Natural killer cell treated with Interleukin-12 subunit alpha and Interleukin-12 subunit beta and Interleukin-15 and Interleukin-18, amount 100 ng/mL, for 72 hours (primary cell): ENCODE results near the gene XPOT. TPM values are rescaled to one million over a fixed set of nuclear protein-coding genes. Genes with fewer than 3 reads are reported as not detected.

Source experiments
- ATAC-seq, 2 donors: fragments of 150-1000 bp; cut with Tn5 transposase in 1 of 2; sonication (Bioruptor Pico), chemical (Tn5 transposase) in 1 of 2; 2 replicates each; pipeline ENCODE4 v1.10.0; 2021
- DNase-seq: peaks from one replicate; pipeline ENCODE4 v3.0.0; 2022; ENCODE audit warnings: low spot score
- H3K27ac Mint-ChIP-seq, 2 donors: 1 replicate in 1 of 2; 2 replicates in 1 of 2; pipeline ENCODE4 v1.8.0; 2022; ENCODE audit warnings: mixed read lengths in 2 of 2, mild to moderate bottlenecking in 1 of 2, moderate library complexity in 1 of 2
- H3K27me3 Mint-ChIP-seq, 2 donors: 1 replicate in 1 of 2; 2 replicates in 1 of 2; pipeline ENCODE4 v1.8.0; 2022; ENCODE audit warnings: mixed read lengths in 2 of 2
- H3K36me3 Mint-ChIP-seq: one replicate; pipeline ENCODE4 v1.8.0; 2022; ENCODE audit warnings: mixed read lengths
- H3K4me1 Mint-ChIP-seq, 2 donors: 1 replicate in 1 of 2; 2 replicates in 1 of 2; pipeline ENCODE4 v1.8.0; 2022; ENCODE audit warnings: low read depth in 2 of 2, mixed read lengths in 2 of 2, mild to moderate bottlenecking in 1 of 2
- H3K4me3 Mint-ChIP-seq: one replicate; pipeline ENCODE4 v1.8.0; 2022; ENCODE audit warnings: mixed read lengths
- H3K9me3 Mint-ChIP-seq: 2 replicates; pipeline ENCODE4 v1.8.0; 2022; ENCODE audit warnings: mixed read lengths
- total RNA-seq, 2 donors: library from RNA; stranded (reverse); gene quantifications; one replicate each; pipeline ENCODE4 v1.2.3, GENCODE V29; 2022

XPOT gene
- total RNA-seq, 2 donors from 2014 or later = 76.4 to 117 TPM

GRCh38 chr12:64402181-64402580 is 2.0 kb upstream of the XPOT start:
- DNase-seq (no peak), ATAC-seq (no peak)
- no peak overlapping the region for H3K4me3 Mint-ChIP-seq
- H3K9me3 Mint-ChIP-seq = no peaks in the 10 kb centered on the region
- no peak overlapping the region for H3K27ac Mint-ChIP-seq
- peaks cover 16 to 21% of the 10 kb centered on the region in 2 donors for H3K4me1 Mint-ChIP-seq
- no peaks in the 10 kb centered on the region for H3K36me3 Mint-ChIP-seq
- H3K27me3 Mint-ChIP-seq = peaks cover 0 to 6% of the 10 kb centered on the region in 2 donors

- H3K4me3 Mint-ChIP-seq = peak overlapping the region; percentile 97
- H3K4me1 Mint-ChIP-seq = peaks cover 19 to 26% of the 10 kb centered on the region in 2 donors
- DNase-seq (peak; percentile 74), ATAC-seq (peak; percentile 55)
- no peaks in the 10 kb centered on the region for H3K9me3 Mint-ChIP-seq
- H3K27ac Mint-ChIP-seq = peak overlapping the region; percentile 96 to 97
- peaks cover 0 to 6% of the 10 kb centered on the region in 2 donors for H3K27me3 Mint-ChIP-seq
- no peaks in the 10 kb centered on the region for H3K36me3 Mint-ChIP-seq
Measured at GRCh38 chr12:64404470-64405256, 471 bp downstream of the XPOT start.

- no peak overlapping the region for H3K27ac Mint-ChIP-seq
- ATAC-seq (no peak), DNase-seq (no peak)
- no peaks in the 10 kb centered on the region for H3K9me3 Mint-ChIP-seq
- H3K36me3 Mint-ChIP-seq = peaks cover 11% of the 10 kb centered on the region
- H3K4me1 Mint-ChIP-seq = peaks cover 15 to 18% of the 10 kb centered on the region in 2 donors
- no peaks in the 10 kb centered on the region for H3K27me3 Mint-ChIP-seq
- H3K4me3 Mint-ChIP-seq = no peak overlapping the region
Measured at GRCh38 chr12:64407342-64408223, 3.4 kb downstream of the XPOT start.

GRCh38 chr12:64411427-64411826 is 7.2 kb downstream of the XPOT start:
- Mint-ChIP-seq H3K4me3 (no peak overlapping the region), H3K27me3 (no peaks in the 10 kb centered on the region), H3K27ac (no peak overlapping the region), H3K36me3 (peaks cover 20% of the 10 kb centered on the region), H3K4me1 (peaks cover 5 to 6% of the 10 kb centered on the region in 2 donors), H3K9me3 (no peaks in the 10 kb centered on the region)
- DNase-seq (no peak), ATAC-seq (no peak)

GRCh38 chr12:64412459-64412858 is 8.3 kb downstream of the XPOT start:
- H3K4me3 Mint-ChIP-seq = no peak overlapping the region
- H3K27ac Mint-ChIP-seq = no peak overlapping the region
- peaks cover 24% of the 10 kb centered on the region for H3K36me3 Mint-ChIP-seq
- DNase-seq (no peak), ATAC-seq (no peak)
- no peaks in the 10 kb centered on the region for H3K27me3 Mint-ChIP-seq
- H3K9me3 Mint-ChIP-seq = no peaks in the 10 kb centered on the region
- H3K4me1 Mint-ChIP-seq = peaks cover 1 to 3% of the 10 kb centered on the region in 2 donors

- Mint-ChIP-seq H3K27me3 (no peaks in the 10 kb centered on the region), H3K4me3 (no peak overlapping the region), H3K4me1 (no peaks in the 10 kb centered on the region), H3K9me3 (no peaks in the 10 kb centered on the region), H3K36me3 (peaks cover 28% of the 10 kb centered on the region), H3K27ac (no peak overlapping the region)
- ATAC-seq (no peak), DNase-seq (no peak)
Measured at GRCh38 chr12:64413884-64414283, 9.7 kb downstream of the XPOT start.

- no peaks in the 10 kb centered on the region for H3K27me3 Mint-ChIP-seq
- H3K4me1 Mint-ChIP-seq = no peaks in the 10 kb centered on the region
- no peak overlapping the region for H3K27ac Mint-ChIP-seq
- H3K4me3 Mint-ChIP-seq = no peak overlapping the region
- peaks cover 35% of the 10 kb centered on the region for H3K36me3 Mint-ChIP-seq
- DNase-seq (no peak), ATAC-seq (no peak)
- no peaks in the 10 kb centered on the region for H3K9me3 Mint-ChIP-seq
Measured at GRCh38 chr12:64418209-64418608, 14.0 kb downstream of the XPOT start.

GRCh38 chr12:64419696-64420095 is 15.5 kb downstream of the XPOT start:
- Mint-ChIP-seq H3K4me3 (no peak overlapping the region), H3K27me3 (no peaks in the 10 kb centered on the region), H3K27ac (no peak overlapping the region), H3K9me3 (no peaks in the 10 kb centered on the region), H3K4me1 (no peaks in the 10 kb centered on the region), H3K36me3 (peaks cover 39% of the 10 kb centered on the region)
- no peak for ATAC-seq
- no peak for DNase-seq

GRCh38 chr12:64427988-64428387 is 23.8 kb downstream of the XPOT start:
- Mint-ChIP-seq H3K4me3 (no peak overlapping the region), H3K9me3 (no peaks in the 10 kb centered on the region), H3K27ac (no peak overlapping the region), H3K36me3 (peaks cover 45% of the 10 kb centered on the region), H3K4me1 (no peaks in the 10 kb centered on the region), H3K27me3 (no peaks in the 10 kb centered on the region)
- ATAC-seq (no peak), DNase-seq (no peak)

GRCh38 chr12:64428956-64429355 is 24.8 kb downstream of the XPOT start:
- Mint-ChIP-seq H3K27ac (no peak overlapping the region), H3K9me3 (no peaks in the 10 kb centered on the region), H3K27me3 (no peaks in the 10 kb centered on the region), H3K4me1 (no peaks in the 10 kb centered on the region), H3K36me3 (peaks cover 43% of the 10 kb centered on the region), H3K4me3 (no peak overlapping the region)
- DNase-seq = no peak
- no peak for ATAC-seq

- no peaks in the 10 kb centered on the region for H3K9me3 Mint-ChIP-seq
- H3K4me1 Mint-ChIP-seq = no peaks in the 10 kb centered on the region
- DNase-seq (no peak), ATAC-seq (no peak)
- H3K27me3 Mint-ChIP-seq = no peaks in the 10 kb centered on the region
- H3K36me3 Mint-ChIP-seq = peaks cover 40% of the 10 kb centered on the region
- H3K4me3 Mint-ChIP-seq = no peak overlapping the region
- H3K27ac Mint-ChIP-seq = peak overlapping the region in 1 of 2 donors; percentile 37
Measured at GRCh38 chr12:64430886-64431285, 26.7 kb downstream of the XPOT start.

- no peaks in the 10 kb centered on the region for H3K9me3 Mint-ChIP-seq
- no peak overlapping the region for H3K4me3 Mint-ChIP-seq
- H3K4me1 Mint-ChIP-seq = no peaks in the 10 kb centered on the region
- H3K36me3 Mint-ChIP-seq = peaks cover 41% of the 10 kb centered on the region
- DNase-seq (no peak), ATAC-seq (no peak)
- H3K27ac Mint-ChIP-seq = no peak overlapping the region
- no peaks in the 10 kb centered on the region for H3K27me3 Mint-ChIP-seq
Measured at GRCh38 chr12:64431791-64432190, 27.6 kb downstream of the XPOT start.

GRCh38 chr12:64433915-64434314 is 29.7 kb downstream of the XPOT start:
- H3K27ac Mint-ChIP-seq = no peak overlapping the region
- H3K4me1 Mint-ChIP-seq = no peaks in the 10 kb centered on the region
- ATAC-seq (no peak), DNase-seq (no peak)
- no peak overlapping the region for H3K4me3 Mint-ChIP-seq
- H3K27me3 Mint-ChIP-seq = no peaks in the 10 kb centered on the region
- H3K9me3 Mint-ChIP-seq = no peaks in the 10 kb centered on the region
- peaks cover 48% of the 10 kb centered on the region for H3K36me3 Mint-ChIP-seq

- H3K9me3 Mint-ChIP-seq = no peaks in the 10 kb centered on the region
- no peak overlapping the region for H3K27ac Mint-ChIP-seq
- DNase-seq (no peak), ATAC-seq (no peak)
- no peaks in the 10 kb centered on the region for H3K4me1 Mint-ChIP-seq
- H3K36me3 Mint-ChIP-seq = peaks cover 31% of the 10 kb centered on the region
- H3K27me3 Mint-ChIP-seq = no peaks in the 10 kb centered on the region
- no peak overlapping the region for H3K4me3 Mint-ChIP-seq
Measured at GRCh38 chr12:64440100-64440499, 35.9 kb downstream of the XPOT start.
